Hepatocyte (in vitro differentiated cells): ENCODE data around the gene ASAP2. TPM values are rescaled to one million over a fixed set of nuclear protein-coding genes. Genes with fewer than 3 reads are reported as not detected.

Source experiments
- DNase-seq: peaks from one replicate; pipeline ENCODE4 v3.0.0-alpha.2; 2016; ENCODE audit warnings: low spot score
- H2AFZ ChIP-seq: fragments of 200-600 bp; sonication (generic); 2 replicates; pipeline ENCODE4 v1.6.0; 2016; ENCODE audit warnings: antibody characterized with exemption, mild to moderate bottlenecking
- H3K27ac ChIP-seq: fragments of 200-600 bp; sonication (generic); 2 replicates; pipeline ENCODE4 v1.5.1; 2016; ENCODE audit warnings: mild to moderate bottlenecking
- H3K27me3 ChIP-seq: fragments of 200-600 bp; sonication (generic); 2 replicates; pipeline ENCODE4 v1.6.1; 2016
- H3K36me3 ChIP-seq: fragments of 200-600 bp; sonication (generic); replicated peaks from 2 replicates; pipeline ENCODE4 v1.5.1; 2016; ENCODE audit warnings: low read depth; ENCODE audit not compliant: insufficient read depth
- H3K4me1 ChIP-seq: fragments of 200-600 bp; sonication (generic); 2 replicates; pipeline ENCODE4 v1.5.1; 2016; ENCODE audit warnings: mild to moderate bottlenecking, moderate library complexity; ENCODE audit not compliant: insufficient read depth
- H3K4me2 ChIP-seq: fragments of 200-600 bp; sonication (generic); 2 replicates; pipeline ENCODE4 v1.6.0; 2016
- H3K4me3 ChIP-seq: fragments of 200-600 bp; sonication (generic); 2 replicates; pipeline ENCODE4 v1.5.1; 2016; ENCODE audit warnings: mild to moderate bottlenecking
- H3K79me2 ChIP-seq: fragments of 200-600 bp; sonication (generic); 2 replicates; pipeline ENCODE4 v1.6.0; 2017; ENCODE audit warnings: mild to moderate bottlenecking
- H3K9me2 ChIP-seq: fragments of 200-600 bp; sonication (generic); replicated peaks from 2 replicates; pipeline ENCODE4 v1.6.0; 2017; ENCODE audit warnings: mild to moderate bottlenecking; ENCODE audit not compliant: insufficient read depth
- H3K9me3 ChIP-seq: fragments of 200-600 bp; sonication (generic); 2 replicates; pipeline ENCODE4 v1.5.1; 2016; ENCODE audit warnings: low read depth, mild to moderate bottlenecking
- H4K20me1 ChIP-seq: fragments of 200-600 bp; sonication (generic); 2 replicates; pipeline ENCODE4 v1.6.0; 2016; ENCODE audit warnings: mild to moderate bottlenecking; ENCODE audit not compliant: insufficient read depth, poor library complexity, severe bottlenecking
- EZH2 ChIP-seq: fragments of 200-600 bp; sonication (generic); IDR thresholded peaks from 2 replicates; pipeline ENCODE4 v1.6.1; 2016; ENCODE audit warnings: antibody characterized with exemption, mild to moderate bottlenecking, borderline replicate concordance
- EZH2phosphoT487 ChIP-seq: fragments of 200-600 bp; sonication (generic); IDR thresholded peaks from one replicate; pipeline ENCODE4 v1.6.1; 2018; ENCODE audit warnings: antibody characterized with exemption, mild to moderate bottlenecking, low read depth, moderate library complexity; ENCODE audit not compliant: unreplicated experiment, severe bottlenecking
- WGBS: methylation state at CpG from one replicate; pipeline ENCODE4 v1.1.6; 2016; ENCODE audit warnings: low lambda C conversion rate; ENCODE audit errors: missing lambda C conversion rate; 5-methylcytosine and 5-hydroxymethylcytosine counted together
- polyA plus RNA-seq: library from polyadenylated mRNA; unstranded; fragments of >200 nt; fragmentation: Nextera tagmentation; extraction: Ambion mirVana; gene quantifications from 2 replicates; pipeline ENCODE4 v1.2.1, GENCODE V29; 2016
- total RNA-seq: library from RNA; depleted of rRNA; stranded (reverse); fragments of >200 nt; gene quantifications from 2 replicates; pipeline ENCODE4 v1.2.3, GENCODE V29; 2014
- TF ChIP-seq, protein P1 (sequence below): fragments of 200-600 bp; sonication (generic); IDR thresholded peaks from 2 replicates; pipeline ENCODE4 v1.5.1; 2016; ENCODE audit warnings: antibody characterized with exemption, mild to moderate bottlenecking; ENCODE audit not compliant: poor library complexity

ASAP2 gene
- total and polyA plus RNA-seq, 2 experiments from 2014 or later: 13.7 to 21.3 TPM

DNA sequence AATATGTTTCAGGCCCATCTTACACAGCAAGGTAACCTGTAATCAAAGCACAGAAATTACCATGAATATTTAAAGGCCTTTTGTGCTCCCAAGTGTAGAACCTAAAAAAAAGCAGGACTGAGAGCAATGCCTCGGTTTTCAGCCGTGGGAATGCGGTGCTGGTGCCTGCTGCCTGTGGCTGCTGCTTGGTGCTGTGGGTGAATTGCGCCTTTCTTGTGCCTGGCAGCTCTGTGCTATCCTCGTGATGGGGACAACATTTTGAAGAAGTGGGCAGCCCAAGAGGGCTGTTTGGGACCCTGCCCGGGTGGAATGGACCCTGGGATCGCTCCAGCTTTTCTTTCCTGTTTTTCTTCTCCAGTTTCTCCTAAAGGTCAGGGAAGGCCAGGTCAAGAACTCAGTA is 91.2 kb downstream of the ASAP2 start:
- TF ChIP-seq, protein P1, sequence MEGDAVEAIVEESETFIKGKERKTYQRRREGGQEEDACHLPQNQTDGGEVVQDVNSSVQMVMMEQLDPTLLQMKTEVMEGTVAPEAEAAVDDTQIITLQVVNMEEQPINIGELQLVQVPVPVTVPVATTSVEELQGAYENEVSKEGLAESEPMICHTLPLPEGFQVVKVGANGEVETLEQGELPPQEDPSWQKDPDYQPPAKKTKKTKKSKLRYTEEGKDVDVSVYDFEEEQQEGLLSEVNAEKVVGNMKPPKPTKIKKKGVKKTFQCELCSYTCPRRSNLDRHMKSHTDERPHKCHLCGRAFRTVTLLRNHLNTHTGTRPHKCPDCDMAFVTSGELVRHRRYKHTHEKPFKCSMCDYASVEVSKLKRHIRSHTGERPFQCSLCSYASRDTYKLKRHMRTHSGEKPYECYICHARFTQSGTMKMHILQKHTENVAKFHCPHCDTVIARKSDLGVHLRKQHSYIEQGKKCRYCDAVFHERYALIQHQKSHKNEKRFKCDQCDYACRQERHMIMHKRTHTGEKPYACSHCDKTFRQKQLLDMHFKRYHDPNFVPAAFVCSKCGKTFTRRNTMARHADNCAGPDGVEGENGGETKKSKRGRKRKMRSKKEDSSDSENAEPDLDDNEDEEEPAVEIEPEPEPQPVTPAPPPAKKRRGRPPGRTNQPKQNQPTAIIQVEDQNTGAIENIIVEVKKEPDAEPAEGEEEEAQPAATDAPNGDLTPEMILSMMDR: no peak
- no peak for TF ChIP-seq EZH2
- TF ChIP-seq EZH2phosphoT487: no peak
- H3K4me1 ChIP-seq: no peaks in the 10 kb centered on the region

DNA sequence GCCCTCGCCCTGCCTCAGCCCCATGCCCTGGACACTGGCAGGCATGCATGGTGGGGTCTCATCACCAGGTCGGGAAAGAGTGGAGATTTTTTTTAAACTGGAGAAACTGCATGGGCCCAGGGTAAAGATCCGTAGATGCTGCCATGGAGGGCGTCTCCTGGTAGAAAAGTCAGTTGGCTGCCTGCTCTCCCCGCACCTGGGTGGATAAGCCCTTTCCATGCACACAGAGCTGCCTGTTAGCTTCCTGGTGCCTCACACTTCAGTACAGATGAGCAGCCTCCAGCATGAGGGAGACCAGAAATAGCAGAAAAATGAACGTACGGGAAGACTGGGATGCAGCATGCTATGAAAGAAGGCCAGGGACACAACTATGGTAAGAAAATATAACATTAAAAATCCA is 92.0 kb downstream of the ASAP2 start:
- H3K4me2 ChIP-seq: no peak overlapping the region
- peaks cover 19% of the 10 kb centered on the region for H3K79me2 ChIP-seq
- H3K9me2 ChIP-seq: no peaks in the 10 kb centered on the region
- no peaks in the 10 kb centered on the region for H3K4me1 ChIP-seq
- no peaks in the 10 kb centered on the region for H3K9me3 ChIP-seq
- WGBS: 94% methylated on average over 7 of the region's 7 CpGs
- H2AFZ ChIP-seq: no peak overlapping the region
- no peak for TF ChIP-seq EZH2
- TF ChIP-seq, protein P1: no peak
- no peak for TF ChIP-seq EZH2phosphoT487
- no peak for DNase-seq
- H3K27ac ChIP-seq: no peak overlapping the region
- no peaks in the 10 kb centered on the region for H3K36me3 ChIP-seq
- no peak overlapping the region for H3K4me3 ChIP-seq
- H4K20me1 ChIP-seq: no peaks in the 10 kb centered on the region
- H3K27me3 ChIP-seq: no peaks in the 10 kb centered on the region

More for the DNA sequence above, 91.2 kb downstream of the ASAP2 start:
- Histone ChIP-seq H3K4me3 (no peak overlapping the region), H3K27ac (no peak overlapping the region), H3K36me3 (no peaks in the 10 kb centered on the region), H3K9me2 (no peaks in the 10 kb centered on the region), H3K4me2 (no peak overlapping the region), H4K20me1 (no peaks in the 10 kb centered on the region), H2AFZ (no peak overlapping the region), H3K27me3 (no peaks in the 10 kb centered on the region), H3K9me3 (no peaks in the 10 kb centered on the region), H3K79me2 (peaks cover 14% of the 10 kb centered on the region)
- DNase-seq: no peak
- WGBS: 94% methylated on average over 7 of the region's 7 CpGs

DNA sequence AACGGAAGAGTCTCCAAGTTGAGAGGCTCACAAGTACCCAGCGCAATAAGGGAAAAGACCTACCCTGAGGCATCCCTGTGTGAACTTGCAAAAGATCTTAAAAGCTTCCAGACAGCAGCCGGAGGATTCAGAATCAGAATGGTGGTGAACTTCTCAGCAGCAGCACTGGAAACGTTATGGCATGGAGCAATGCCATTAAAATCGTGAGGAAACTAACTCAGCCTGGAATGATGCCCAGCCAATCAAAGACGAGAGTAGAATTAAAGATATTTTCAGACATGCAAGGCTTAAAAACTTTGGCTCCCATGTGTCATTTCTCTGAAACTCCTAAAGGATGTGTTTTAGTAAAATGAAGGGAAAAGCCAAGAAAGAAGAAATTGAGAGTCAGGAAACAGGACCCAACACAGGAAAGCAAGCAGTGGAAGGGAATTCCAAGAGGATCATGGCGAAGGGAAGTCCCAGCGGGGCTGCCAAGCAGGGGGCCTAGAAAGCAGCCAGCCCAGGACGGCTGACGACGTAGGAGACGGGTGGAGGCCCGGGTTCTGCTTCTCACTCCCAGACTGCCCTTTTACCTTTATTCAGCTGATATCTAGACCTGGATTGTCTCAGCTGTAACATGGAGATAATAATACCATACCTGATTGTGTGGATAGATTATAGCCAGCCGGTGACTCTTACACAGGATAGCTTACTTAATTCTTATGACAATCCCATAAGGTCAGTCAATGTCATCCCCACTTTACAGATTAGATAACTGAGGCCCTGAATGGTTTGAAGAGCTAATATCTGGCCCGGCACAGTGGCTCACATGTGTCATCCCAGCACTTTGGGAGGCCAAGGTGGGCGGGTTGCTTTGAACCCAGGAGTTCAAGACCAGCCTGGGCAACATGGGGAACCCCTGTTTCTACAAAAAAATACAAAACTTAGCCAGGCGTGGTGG is 92.8 kb downstream of the ASAP2 start:
- H3K27ac ChIP-seq: no peak overlapping the region
- H3K4me3 ChIP-seq: no peak overlapping the region
- H3K4me2 ChIP-seq: no peak overlapping the region
- no peaks in the 10 kb centered on the region for H3K9me2 ChIP-seq
- no peaks in the 10 kb centered on the region for H3K4me1 ChIP-seq
- no peak overlapping the region for H2AFZ ChIP-seq
- H4K20me1 ChIP-seq: peaks cover 3% of the 10 kb centered on the region
- H3K27me3 ChIP-seq: no peaks in the 10 kb centered on the region
- H3K36me3 ChIP-seq: no peaks in the 10 kb centered on the region
- H3K79me2 ChIP-seq: peaks cover 22% of the 10 kb centered on the region
- WGBS: 87% methylated on average over 17 of the region's 17 CpGs
- TF ChIP-seq, protein P1: no peak
- TF ChIP-seq EZH2phosphoT487 (no peak), EZH2 (no peak)
- DNase-seq: no peak
- H3K9me3 ChIP-seq: no peaks in the 10 kb centered on the region
